Heart left ventricle (tissue), 16 donors: ENCODE results near the gene CCNT1. TPM values are rescaled to one million over a fixed set of nuclear protein-coding genes. Genes with fewer than 3 reads are reported as not detected.

Experiments
- ATAC-seq, 4 donors: fragments of 200-7000 bp; cut with Tn5 transposase; one replicate each; pipeline ENCODE4 v1.9.1; 2020 to 2022; ENCODE audit warnings: moderate library complexity in 4 of 4, mild to moderate bottlenecking in 3 of 4, moderate number of reproducible peaks in 1 of 4
- DNase-seq, 5 donors: peaks; one replicate each; pipeline ENCODE4 v3.0.0-alpha.2; 2020
- H3K27ac ChIP-seq, 12 donors: fragments of 200-600 bp; sonication (generic) in 4 of 12; one replicate each; pipeline versions ENCODE4 v1.5.0 to v1.8.0; 2016 to 2022; ENCODE audit warnings: mild to moderate bottlenecking in 2 of 12
- H3K27me3 ChIP-seq, 9 donors: fragments of 200-600 bp; sonication (generic) in 2 of 9; one replicate each; pipeline versions ENCODE4 v1.5.1 to v1.8.0; 2016 to 2022; ENCODE audit warnings: mild to moderate bottlenecking in 3 of 9
- H3K36me3 ChIP-seq, 9 donors: fragments of 200-600 bp; sonication (generic) in 2 of 9; one replicate each; pipeline versions ENCODE4 v1.5.0 to v1.8.0; 2018 to 2022; ENCODE audit warnings: mild to moderate bottlenecking in 2 of 9
- H3K4me1 ChIP-seq, 12 donors: fragments of 200-600 bp; sonication (generic) in 4 of 12; one replicate each; pipeline versions ENCODE4 v1.5.0 to v1.8.0; 2016 to 2022; ENCODE audit warnings: mild to moderate bottlenecking in 3 of 12
- H3K4me3 ChIP-seq, 12 donors: fragments of 200-600 bp; sonication (generic) in 4 of 12; one replicate each; pipeline versions ENCODE4 v1.5.0 to v1.8.0; 2017 to 2022; ENCODE audit warnings: mild to moderate bottlenecking in 9 of 12, moderate library complexity in 4 of 12
- H3K9me3 ChIP-seq, 12 donors: fragments of 200-600 bp; sonication (generic) in 4 of 12; one replicate each; pipeline versions ENCODE4 v1.5.0 to v1.8.0; 2016 to 2022; ENCODE audit warnings: mild to moderate bottlenecking in 1 of 12
- POLR2A ChIP-seq, 2 donors: fragments of 450-650 bp; IDR thresholded peaks; one replicate each; pipeline ENCODE4 v1.6.1; 2017; ENCODE audit warnings: antibody characterized with exemption in 2 of 2, mild to moderate bottlenecking in 2 of 2, moderate library complexity in 2 of 2
- WGBS, 4 donors: extraction: QIAGEN DNeasy Blood & Tissue Kit in 2 of 4; methylation state at CpG; one replicate each; pipeline versions ENCODE4 v1.1.5 to v1.1.7; 2013 to 2018; 5-methylcytosine and 5-hydroxymethylcytosine counted together
- intact Hi-C, 10 donors: fragments of 100-400 bp; cut with DNase I; formaldehyde crosslinking; loops; one replicate each; pipeline versions ENCODE4 v1.11.1 to v1.14.2; 2022
- long read RNA-seq, 3 donors: library from polyadenylated mRNA; unstranded; transcript quantifications; one replicate each; pipeline ENCODE4 v2.0.0, GENCODE V29; 2020 to 2021
- polyA plus RNA-seq, 2 donors: library from polyadenylated mRNA; stranded (reverse); fragments of 200-250 nt; gene quantifications; one replicate each; pipeline ENCODE4 v1.2.3, GENCODE V29; 2013
- total RNA-seq, 9 donors: library from RNA; depleted of rRNA in 2 of 9; stranded (reverse); fragments of >200 nt in 2 of 9; fragmentation: NEBNext Ultra II Directional in 3 of 9; extraction: Animal tissue kit (Norgen Biotek cat#: 25700) in 3 of 9; gene quantifications; one replicate each; pipeline versions ENCODE4 v1.1.0 to v1.2.4, GENCODE V29; 2016 to 2023
- TF ChIP-seq, protein P1 (sequence below), 12 donors: fragments of 200-600 bp; sonication (generic) in 4 of 12; IDR thresholded peaks; one replicate each; pipeline versions ENCODE4 v1.5.0 to v1.8.0; 2018 to 2022; ENCODE audit warnings: antibody characterized with exemption in 12 of 12, mild to moderate bottlenecking in 5 of 12
- donor health status: ischemic (EF 13 %, LVEDD 7.1; RV severe dilation, severe dysfunction).
- donor health status: healthy with polysubstance abuse.
- donor health status: DM: no; HTN: yes; CAD: no.
- donor health status: DM: no; HTN: no; CAD: no.
- donor health status: ischemic (EF 25% LVEDD 6.9; RV normal size, moderate dysfunction).
- donor health status: ischemic (EF 25% LVEDD 5.7; RV mildly dilated, moderate dysfunction).
- donor health status: healthy.
- donor health status: DM: yes; HTN: yes; CAD: no.
- donor health status: ischemic (EF 35%, LVEDD 5.7; RV mildly dilated, moderate dysfunction).
- donor health status: nonischemic (EF 11% LVEDD 7.7; RV severe dilation, severe dysfunction).
- donor health status: DM: yes; HTN: yes; CAD: no.
- donor health status: PGD.
- donor health status: ischemic (EF 29% LVEDD 5.4; RV normal size, mild dysfunction).
- donor health status: nonischemic (EF 23%, LVEDD 6.1; RV moderate dilation, normal function).

Gene CCNT1
- total RNA-seq: 10 to 100 TPM; 11.0 to 29.7 (median 18.1) TPM
- 1 to 10 TPM; 2.4 to 5.4 TPM for polyA plus RNA-seq
- long read RNA-seq, donor 1, full-length matches to known transcripts: 1 of 3 reads
- long read RNA-seq, donor 1, partial matches to known transcripts: 0 of 3 reads
- long read RNA-seq, donor 1, other reads (novel, unspliced or antisense): 2 of 3 reads
- long read RNA-seq, donor 2, full-length matches to known transcripts: 8 of 9 reads
- long read RNA-seq, donor 2, partial matches to known transcripts: 0 of 9 reads
- long read RNA-seq, donor 2, other reads (novel, unspliced or antisense): 1 of 9 reads
- long read RNA-seq, donor 3: 0 reads

DNA sequence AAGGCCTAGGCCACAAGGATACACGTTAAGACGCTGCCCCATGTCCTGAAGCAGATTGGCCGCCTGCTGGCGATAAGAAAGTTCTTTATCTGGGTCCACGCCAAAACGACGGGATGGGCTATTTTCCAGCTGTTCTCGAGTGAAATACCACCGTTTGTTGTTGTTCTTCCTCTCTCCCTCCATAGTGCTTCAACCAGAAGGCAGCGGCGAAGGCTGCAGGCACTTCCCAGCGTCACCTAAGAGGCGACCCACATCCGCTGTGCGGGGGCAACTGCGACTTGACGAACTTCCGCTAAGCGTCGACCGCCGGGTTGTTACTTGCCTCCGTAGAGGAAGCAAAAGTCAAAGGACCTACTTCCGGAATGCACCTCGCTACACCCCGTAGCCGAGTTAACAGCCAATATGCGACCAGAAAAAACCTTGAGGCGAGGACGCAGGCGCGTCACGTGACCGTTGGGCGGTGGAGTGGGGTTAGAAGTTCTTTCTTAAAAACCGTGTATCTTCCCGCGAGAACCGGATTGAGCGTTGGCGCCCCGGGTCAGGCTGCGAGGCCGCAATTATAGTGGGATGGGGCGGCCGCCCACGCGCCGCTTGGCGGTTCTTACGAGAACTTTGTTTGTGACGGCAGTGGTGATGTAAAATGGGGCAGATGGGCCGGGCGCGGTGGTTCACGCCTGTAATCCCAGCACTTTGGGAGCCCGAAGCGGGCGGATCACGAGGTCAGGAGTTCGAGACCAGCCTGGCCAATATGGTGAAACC, at the start of gene CCNT1:
TSS of gene CCNT1 (minus strand) at position 215 of the 759 bp plus-strand sequence. CDS start at position 183, 32 bp downstream.
- Histone ChIP-seq H3K4me3 (peak within 1 kb of the TSS; percentile 64 to 85 (median 76)), H3K27ac (peak within 1 kb of the TSS; percentile 78 to 97 (median 94)), H3K9me3 (peaks cover 0 to 19% (median 5%) of the 10 kb centered on the region in 12 donors), H3K4me1 (peaks cover 11 to 36% (median 25%) of the 10 kb centered on the region in 12 donors), H3K36me3 (peaks cover 0 to 35% (median 32%) of the 10 kb centered on the region in 9 donors), H3K27me3 (no peaks in the 10 kb centered on the region)
- intact Hi-C loops: loop anchor here in 5 of 10 donors (1.0 to 2.0 kb wide), 3 partner anchors 34 to 72 kb away; partner anchors contain the start of genes KANSL2 (in 3 of the 5) and ADCY6 (in 2 of the 5)
- DNase-seq (peak; percentile 99), ATAC-seq (peak; percentile 98 to 99 (median 98))
- TF ChIP-seq POLR2A (IDR thresholded peaks at IDR 0.05): peak in 1 of 2 donors; percentile 65
- TF ChIP-seq, protein P1, sequence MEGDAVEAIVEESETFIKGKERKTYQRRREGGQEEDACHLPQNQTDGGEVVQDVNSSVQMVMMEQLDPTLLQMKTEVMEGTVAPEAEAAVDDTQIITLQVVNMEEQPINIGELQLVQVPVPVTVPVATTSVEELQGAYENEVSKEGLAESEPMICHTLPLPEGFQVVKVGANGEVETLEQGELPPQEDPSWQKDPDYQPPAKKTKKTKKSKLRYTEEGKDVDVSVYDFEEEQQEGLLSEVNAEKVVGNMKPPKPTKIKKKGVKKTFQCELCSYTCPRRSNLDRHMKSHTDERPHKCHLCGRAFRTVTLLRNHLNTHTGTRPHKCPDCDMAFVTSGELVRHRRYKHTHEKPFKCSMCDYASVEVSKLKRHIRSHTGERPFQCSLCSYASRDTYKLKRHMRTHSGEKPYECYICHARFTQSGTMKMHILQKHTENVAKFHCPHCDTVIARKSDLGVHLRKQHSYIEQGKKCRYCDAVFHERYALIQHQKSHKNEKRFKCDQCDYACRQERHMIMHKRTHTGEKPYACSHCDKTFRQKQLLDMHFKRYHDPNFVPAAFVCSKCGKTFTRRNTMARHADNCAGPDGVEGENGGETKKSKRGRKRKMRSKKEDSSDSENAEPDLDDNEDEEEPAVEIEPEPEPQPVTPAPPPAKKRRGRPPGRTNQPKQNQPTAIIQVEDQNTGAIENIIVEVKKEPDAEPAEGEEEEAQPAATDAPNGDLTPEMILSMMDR (IDR thresholded peaks at IDR 0.05): peak in 4 of 12 donors; percentile 13 to 36 (median 22)
- 0 to 1% (median 0%) methylated on average over 19 to 61 of the region's 61 CpGs for WGBS, 4 donors

DNA sequence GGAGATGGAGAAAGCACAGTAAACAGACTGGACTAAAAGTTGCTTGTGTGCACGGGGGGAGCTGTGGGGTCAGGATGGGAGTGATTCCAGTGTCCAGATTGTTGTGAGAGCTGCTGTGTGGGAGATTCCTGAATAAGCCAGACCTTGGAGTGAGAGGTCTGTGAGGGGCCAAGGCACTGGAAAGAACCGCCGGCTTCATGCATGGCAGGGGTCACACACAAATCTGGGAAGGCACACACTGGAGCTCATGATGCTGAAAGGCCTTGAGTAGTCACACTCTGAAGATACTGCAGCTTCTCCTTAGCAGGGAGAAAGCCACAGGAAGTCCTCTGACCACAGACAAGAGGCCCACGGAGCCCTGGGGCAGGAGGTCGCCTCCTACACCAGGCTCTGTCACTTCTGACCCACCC, 49.3 kb upstream of the CCNT1 start:
- Histone ChIP-seq H3K9me3 (no peaks in the 10 kb centered on the region), H3K27ac (peak overlapping the region in 6 of 12 donors; percentile 43 to 75 (median 66)), H3K4me1 (peaks cover 0 to 36% (median 21%) of the 10 kb centered on the region in 12 donors), H3K36me3 (peaks cover 0 to 64% (median 50%) of the 10 kb centered on the region in 9 donors), H3K4me3 (no peak overlapping the region), H3K27me3 (no peaks in the 10 kb centered on the region)
- intact Hi-C loops: loop anchor here in 1 of 10 donors (2.0 kb wide), 1 partner anchor 15 kb away; no protein-coding TSS in a partner anchor
- 65 to 75% (median 69%) methylated on average over 5 of the region's 5 CpGs for WGBS, 4 donors
- no peak for DNase-seq
- peak in 1 of 4 donors; percentile 4 for ATAC-seq
- TF ChIP-seq, protein P1 (IDR thresholded peaks at IDR 0.05): no peak
- TF ChIP-seq POLR2A (IDR thresholded peaks at IDR 0.05): no peak

DNA sequence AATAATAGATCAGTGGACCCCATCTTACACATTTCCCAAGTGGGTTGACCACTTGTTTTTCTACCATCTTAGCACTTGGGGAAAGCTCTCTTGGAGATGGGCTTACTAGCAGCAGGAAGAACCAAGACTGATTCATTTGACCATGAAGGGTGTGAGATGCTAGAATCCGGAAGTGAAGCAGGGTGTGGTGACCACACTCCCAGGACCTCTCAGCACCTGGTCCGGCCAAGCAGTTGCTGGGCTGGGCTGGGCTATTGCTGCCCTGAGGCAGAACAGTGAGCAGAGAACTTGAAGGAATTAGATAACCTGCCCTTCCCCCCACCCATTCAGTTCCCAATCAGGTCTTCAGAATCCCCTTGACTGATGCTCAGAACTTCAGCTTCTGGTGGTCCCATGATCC, 48.0 kb upstream of the CCNT1 start:
- Histone ChIP-seq H3K4me3 (no peak overlapping the region), H3K27ac (no peak overlapping the region), H3K36me3 (peaks cover 0 to 52% (median 40%) of the 10 kb centered on the region in 9 donors), H3K27me3 (no peaks in the 10 kb centered on the region), H3K9me3 (no peaks in the 10 kb centered on the region), H3K4me1 (peaks cover 0 to 36% (median 21%) of the 10 kb centered on the region in 12 donors)
- intact Hi-C loops: no loop called here
- DNase-seq (no peak), ATAC-seq (no peak)
- WGBS, 4 donors: 55 to 61% (median 58%) methylated on average over 2 of the region's 2 CpGs
- TF ChIP-seq, protein P1 (IDR thresholded peaks at IDR 0.05): no peak
- no peak for TF ChIP-seq POLR2A (IDR thresholded peaks at IDR 0.05)

DNA sequence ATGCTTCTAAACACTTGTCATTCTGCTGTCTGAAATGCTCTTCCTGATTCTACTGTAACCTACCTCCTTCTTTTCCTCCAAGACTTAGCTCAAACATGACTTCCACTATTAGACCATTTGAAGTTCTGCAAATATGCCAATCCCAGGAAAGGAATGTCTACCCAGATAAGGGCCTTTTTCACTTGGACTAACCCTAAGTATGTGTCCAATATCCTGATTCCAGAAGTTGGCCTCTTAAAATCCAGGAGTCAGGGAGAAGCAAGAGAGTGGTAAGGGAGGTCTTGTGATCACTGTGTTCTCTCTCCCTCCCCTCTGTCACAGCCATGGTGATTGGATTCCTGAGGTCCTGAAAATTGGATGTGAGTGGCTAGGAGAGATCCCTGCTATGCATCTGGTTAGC, 42.2 kb upstream of the CCNT1 start:
- no peak for TF ChIP-seq POLR2A (IDR thresholded peaks at IDR 0.05)
- TF ChIP-seq, protein P1 (IDR thresholded peaks at IDR 0.05): no peak
- Histone ChIP-seq H3K4me1 (peaks cover 0 to 2% (median 0%) of the 10 kb centered on the region in 12 donors), H3K4me3 (no peak overlapping the region), H3K27ac (no peak overlapping the region), H3K27me3 (no peaks in the 10 kb centered on the region), H3K36me3 (no peaks in the 10 kb centered on the region), H3K9me3 (no peaks in the 10 kb centered on the region)
- ATAC-seq (no peak), DNase-seq (no peak)
- intact Hi-C loops: no loop called here
